ENCODE results near the gene DCUN1D1. TPM values are rescaled to one million over a fixed set of nuclear protein-coding genes. Genes with fewer than 3 reads are reported as not detected.

DCUN1D1 gene
- total and polyA plus RNA-seq, 10 of the 15 experiments (the other 5 are each of a cell fraction or from before 2014, with no cell fraction given) = 19.8 to 47.4 (median 30.8) TPM

- TF ChIP-seq BHLHE40 (IDR thresholded peaks at IDR 0.05; ENCODE audit: borderline replicate concordance in 1 of 2, low read depth in 2 of 2, low read length in 1 of 2) = peak in 1 of 2 experiments; percentile 36; a peak in 1 of 4 replicates
- TF ChIP-seq MYC (IDR thresholded peaks at IDR 0.05; ENCODE audit: insufficient read depth, insufficient read length, insufficient replicate concordance, low read length, severe bottlenecking) = no peak
- TF ChIP-seq CEBPZ (IDR thresholded peaks at IDR 0.05; ENCODE audit: low read depth, low read length) = no peak
- no peak for TF ChIP-seq REST (IDR thresholded peaks at IDR 0.05; ENCODE audit: low read depth, low read length)
- TF ChIP-seq POLR2AphosphoS5 (IDR thresholded peaks at IDR 0.05; ENCODE audit: low read length) = peak; percentile 36; the same call in 1 of the 2 replicates
- no peak for TF ChIP-seq EGR1 (IDR thresholded peaks at IDR 0.05; ENCODE audit: borderline replicate concordance in 1 of 2, low read depth in 2 of 2, low read length in 2 of 2)
- TF ChIP-seq EP300 (IDR thresholded peaks at IDR 0.05; ENCODE audit: borderline replicate concordance in 1 of 2, control insufficient read depth in 1 of 2, low read depth in 2 of 2, low read length in 2 of 2) = peak; percentile 39 to 75; a peak in 3 of 4 replicates
- TF ChIP-seq BMI1 (IDR thresholded peaks at IDR 0.05; ENCODE audit: borderline replicate concordance) = no peak
- peak; percentile 92 for TF ChIP-seq SPI1 (IDR thresholded peaks at IDR 0.05; ENCODE audit: borderline replicate concordance, insufficient read depth, low read depth, low read length)
- TF ChIP-seq RUNX3 (IDR thresholded peaks at IDR 0.05; ENCODE audit: low read length) = peak; percentile 46
- TF ChIP-seq SREBF1 (IDR thresholded peaks at IDR 0.05; ENCODE audit: low read length) = no peak
- TF ChIP-seq PRDM15 (CRISPR knock-in tag; IDR thresholded peaks at IDR 0.05) = no peak
- TF ChIP-seq SP1 (IDR thresholded peaks at IDR 0.05; ENCODE audit: low read depth, low read length) = no peak
- TF ChIP-seq MTA2 (IDR thresholded peaks at IDR 0.05; ENCODE audit: low read depth) = peak; percentile 84
Measured at GRCh38 chr3:182925330-182925943, 54.9 kb downstream of the DCUN1D1 start (continued).
